Stimulated activated CD8-positive, alpha-beta memory T cell treated with anti-CD3 and anti-CD28 coated beads, Interleukin-4, amount 100 ng/mL, for 4 hours (primary cell): Measurements from ENCODE around the gene AP3D1.
A peak's percentile ranks its signal among the peaks of the same experiment; 100 is the strongest.

Source experiments
- DNase-seq, 2 donors: peaks; one replicate each; pipeline ENCODE4 v3.0.0-alpha.2; 2020; ENCODE audit warnings: low read depth in 2 of 2, low spot score in 1 of 2

The AP3D1 gene

DNA sequence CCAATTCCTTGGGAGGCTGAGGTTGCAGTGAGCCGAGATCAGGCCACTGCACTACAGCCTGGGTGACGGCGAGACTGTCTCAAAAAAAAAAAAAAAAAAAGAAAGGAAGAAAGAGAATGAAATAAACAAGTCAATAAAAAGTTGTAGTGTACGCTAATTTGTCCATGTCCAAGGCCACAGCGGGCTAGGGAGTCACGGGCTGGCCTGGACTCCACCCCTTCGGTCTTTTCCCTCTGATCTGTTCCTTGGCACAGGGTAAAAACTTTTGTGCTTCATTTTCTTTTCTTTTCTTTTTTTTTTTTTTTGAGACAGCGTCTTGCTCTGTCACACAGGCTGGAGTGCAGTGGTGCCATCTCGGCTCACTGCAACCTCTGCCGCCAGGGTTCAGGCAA lies 80.9 kb downstream of the AP3D1 start:
- no peak for DNase-seq

DNA sequence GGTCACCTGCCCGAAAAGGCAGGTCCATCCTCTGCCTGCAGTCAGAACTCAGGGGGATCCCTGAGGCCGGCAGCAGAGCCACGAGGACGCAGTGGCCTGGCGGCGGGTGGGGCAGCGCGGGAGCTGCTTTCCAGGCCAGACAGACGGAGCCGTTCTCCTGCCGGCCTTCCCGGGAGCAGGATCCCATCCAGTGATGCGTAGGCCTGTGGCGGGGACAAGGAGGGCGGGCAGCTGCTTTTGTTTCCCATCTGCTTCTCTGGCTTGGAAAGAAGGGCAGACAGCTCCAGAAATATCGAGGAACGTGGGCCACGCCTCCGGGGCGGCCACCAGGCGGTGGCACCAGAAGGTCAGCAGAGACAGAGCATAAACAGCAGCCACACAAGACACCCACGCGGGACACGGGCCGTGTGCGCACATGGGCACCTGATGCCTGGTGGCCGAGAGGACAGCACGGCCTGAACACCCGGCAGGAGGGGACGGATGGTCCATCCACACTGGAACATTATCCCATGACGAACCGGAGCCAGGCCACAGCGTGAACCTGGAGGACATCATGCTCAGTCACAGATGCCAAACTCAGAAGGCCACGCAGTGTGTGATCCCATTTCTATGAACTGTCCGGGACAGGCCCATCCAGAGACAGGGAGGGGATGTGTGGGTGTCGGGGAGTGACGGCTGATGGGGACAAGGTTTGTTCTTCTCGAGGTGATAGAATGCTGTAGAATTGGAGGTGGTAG lies 86.4 kb downstream of the AP3D1 start:
- DNase-seq = no peak

DNA sequence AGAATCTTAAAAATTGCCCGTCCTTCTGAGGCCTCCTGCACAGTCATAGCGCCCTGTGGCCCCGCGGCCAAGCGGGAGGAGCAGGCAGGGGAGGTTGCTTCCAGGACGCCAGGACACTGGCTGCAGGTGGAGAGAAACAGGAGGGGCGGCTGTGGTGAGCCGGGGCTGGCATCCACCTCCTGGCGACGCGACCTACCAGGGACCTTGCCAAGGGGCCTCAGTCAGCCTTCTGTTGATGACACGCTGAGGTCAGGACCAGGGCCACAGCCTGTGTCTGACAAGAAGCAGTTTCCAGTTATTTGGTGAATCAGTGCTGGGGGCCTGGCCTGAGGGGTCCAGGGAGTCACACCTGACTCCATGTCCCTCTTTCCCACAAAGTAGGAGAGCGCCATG lies 87.0 kb downstream of the AP3D1 start:
- DNase-seq = no peak

DNA sequence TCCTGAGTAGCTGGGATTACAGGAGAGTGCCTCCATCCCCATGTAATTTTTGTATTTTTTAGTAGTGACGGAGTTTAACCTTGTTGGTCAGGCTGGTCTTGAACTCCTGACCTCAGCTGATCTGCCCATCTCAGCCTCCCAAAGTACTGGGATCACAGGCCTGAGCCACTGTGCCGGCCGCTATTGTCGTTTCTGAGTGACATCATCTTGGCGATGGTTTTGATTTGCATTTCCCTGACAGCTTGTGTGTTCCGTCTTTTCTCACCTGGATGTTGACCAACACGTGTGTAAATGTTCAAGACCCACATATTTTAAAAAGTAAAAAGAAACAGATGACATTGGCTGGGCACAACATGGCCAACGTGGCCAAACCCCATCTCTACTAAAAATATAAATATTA lies 87.5 kb downstream of the AP3D1 start:
- DNase-seq = no peak

DNA sequence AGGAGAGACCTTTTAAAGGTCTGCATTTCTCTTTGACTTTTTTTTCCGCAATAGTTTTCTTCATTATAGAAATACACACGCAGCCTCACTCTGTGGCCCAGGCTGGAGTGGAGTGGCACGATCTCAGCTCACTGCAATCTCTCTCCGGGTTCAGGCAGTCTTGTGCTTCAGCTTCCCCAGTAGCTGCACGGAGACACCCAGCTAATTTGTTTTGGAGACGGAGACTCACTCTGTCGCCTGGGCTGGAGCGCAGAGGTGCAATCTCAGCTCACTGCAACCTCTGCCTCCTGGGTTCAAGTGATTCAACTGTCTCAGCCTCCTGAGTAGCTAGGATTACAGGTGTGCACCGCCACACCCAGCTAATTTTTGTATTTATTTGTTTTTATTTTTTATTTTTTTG lies 88.6 kb downstream of the AP3D1 start:
- DNase-seq = no peak

DNA sequence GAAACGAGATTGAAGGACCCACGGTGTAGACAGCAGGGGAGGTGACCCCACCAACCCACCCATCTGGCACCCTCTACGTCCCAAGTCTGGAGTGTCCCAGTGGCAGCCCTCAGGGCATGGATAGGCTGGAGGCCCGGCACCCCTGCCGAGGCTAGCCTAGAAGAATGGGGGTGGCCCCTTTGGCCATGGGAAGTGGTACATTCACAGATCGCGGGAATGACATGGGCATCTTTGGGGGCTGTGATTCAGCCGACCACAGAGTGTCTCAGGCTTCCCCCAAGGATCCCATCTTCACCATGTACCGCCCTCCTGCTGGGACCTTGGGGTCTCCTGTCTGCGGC lies 89.0 kb downstream of the AP3D1 start:
- DNase-seq = no peak

DNA sequence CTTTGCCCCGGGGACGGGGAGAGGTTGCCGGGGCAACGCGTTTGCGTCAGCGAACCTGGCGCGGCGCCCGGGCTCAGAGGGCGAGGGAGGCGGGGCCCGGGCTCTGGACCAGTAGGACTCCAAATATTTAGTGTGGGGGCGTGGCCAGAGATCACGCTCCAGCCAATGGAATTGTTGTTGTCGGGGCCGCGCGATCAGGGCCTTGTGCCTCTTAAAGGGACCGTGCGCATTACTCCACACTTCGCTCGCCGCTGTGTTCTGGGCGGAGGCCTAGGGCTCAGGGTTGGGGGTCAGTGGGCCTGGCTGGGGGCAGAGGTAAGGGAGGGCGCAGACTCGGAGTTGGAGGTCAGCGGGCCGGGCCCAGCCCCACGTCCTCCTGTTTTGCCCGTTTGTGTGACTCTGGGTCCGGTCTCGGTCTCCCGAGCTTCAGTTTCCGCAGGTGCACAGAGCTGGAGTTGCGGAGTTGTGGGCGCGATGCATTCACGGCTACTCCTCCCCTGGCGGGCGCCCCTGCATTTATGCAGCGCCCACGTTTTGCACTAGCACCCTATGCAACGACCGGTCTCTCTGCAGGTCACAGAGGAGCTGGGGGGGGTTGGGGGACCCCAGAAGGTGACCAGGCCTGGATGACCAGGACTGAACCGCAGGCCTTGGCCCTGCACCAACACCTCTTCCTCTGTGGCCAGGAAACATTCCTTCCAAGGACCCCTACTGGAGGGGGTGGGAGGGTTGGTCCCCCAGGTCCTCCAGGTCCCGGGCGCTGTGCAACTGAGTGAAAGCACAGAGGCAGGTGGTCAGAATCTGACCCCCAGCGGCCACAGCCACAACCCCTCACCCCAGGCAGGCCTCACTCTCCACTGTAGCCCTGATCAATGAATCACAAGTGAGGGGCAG lies 89.6 kb downstream of the AP3D1 start:
- DNase-seq = peak; percentile 98

DNA sequence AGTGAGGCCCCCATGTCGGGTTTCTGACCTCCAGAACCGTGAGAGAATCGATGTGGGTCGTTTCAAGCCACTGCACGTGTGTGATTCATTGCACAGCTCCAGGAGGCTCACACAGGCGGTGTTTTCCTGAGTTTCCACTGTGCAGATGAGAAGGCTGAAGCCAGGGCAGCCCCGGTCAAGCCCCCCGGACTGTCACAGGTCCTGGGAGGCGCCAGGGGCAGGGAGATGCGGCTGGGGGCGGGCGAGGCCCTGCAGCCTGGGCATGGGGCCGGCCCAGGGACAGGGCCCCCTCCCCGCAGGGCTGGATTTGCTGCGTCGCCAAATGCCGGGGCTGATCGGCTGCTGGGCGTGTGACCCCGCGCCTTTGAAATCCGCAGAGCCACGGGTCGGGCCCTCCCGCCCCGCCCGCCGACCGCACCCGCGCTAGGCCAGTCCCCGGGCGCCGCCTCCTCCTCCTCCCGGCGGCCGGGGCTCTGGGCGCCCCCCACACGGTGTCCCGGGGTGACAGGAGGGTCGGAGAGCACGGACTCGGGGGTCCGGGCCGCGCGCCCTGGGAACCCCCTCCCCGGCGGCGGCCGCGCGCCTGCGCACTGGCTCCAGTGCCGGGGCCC lies 90.4 kb downstream of the AP3D1 start:
- DNase-seq = no peak

DNA sequence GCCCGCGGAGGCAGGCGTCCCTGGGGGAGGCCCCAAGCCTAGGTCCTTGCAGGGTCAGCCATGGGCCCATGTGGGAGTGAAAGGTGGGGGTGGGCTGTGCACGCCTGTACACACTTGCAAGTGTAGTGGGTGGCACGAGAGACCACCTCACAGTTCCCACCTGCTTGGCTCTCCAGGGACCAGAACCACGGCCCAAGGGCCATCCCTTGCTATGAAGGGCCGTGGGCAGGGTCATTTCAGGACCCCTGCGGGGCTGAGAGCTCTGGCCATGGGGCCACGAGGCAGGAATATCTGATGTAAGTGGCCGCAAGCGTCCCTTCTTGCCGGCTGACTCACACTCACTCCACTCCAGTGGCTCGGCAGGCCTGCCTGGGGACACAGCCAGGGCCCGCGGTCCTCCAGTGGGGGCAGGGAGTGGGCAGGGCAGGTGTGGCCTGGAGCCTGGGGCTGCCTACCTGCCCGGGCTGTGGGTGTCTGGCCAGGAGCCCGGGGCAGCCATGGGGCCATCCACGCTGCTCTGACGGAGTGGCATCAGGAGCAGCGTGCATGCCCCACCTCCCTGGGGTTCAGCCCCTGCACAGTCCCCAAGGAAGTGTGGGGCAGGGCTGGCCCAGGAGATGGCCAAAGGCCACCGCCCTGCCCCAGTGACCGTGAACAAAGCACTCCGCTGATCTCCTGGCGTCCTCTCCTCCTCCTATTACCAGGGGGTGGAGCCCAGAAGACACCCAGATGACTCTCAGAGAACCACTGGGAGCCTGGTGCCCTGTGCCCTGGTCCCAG lies 91.8 kb downstream of the AP3D1 start:
- no peak for DNase-seq

DNA sequence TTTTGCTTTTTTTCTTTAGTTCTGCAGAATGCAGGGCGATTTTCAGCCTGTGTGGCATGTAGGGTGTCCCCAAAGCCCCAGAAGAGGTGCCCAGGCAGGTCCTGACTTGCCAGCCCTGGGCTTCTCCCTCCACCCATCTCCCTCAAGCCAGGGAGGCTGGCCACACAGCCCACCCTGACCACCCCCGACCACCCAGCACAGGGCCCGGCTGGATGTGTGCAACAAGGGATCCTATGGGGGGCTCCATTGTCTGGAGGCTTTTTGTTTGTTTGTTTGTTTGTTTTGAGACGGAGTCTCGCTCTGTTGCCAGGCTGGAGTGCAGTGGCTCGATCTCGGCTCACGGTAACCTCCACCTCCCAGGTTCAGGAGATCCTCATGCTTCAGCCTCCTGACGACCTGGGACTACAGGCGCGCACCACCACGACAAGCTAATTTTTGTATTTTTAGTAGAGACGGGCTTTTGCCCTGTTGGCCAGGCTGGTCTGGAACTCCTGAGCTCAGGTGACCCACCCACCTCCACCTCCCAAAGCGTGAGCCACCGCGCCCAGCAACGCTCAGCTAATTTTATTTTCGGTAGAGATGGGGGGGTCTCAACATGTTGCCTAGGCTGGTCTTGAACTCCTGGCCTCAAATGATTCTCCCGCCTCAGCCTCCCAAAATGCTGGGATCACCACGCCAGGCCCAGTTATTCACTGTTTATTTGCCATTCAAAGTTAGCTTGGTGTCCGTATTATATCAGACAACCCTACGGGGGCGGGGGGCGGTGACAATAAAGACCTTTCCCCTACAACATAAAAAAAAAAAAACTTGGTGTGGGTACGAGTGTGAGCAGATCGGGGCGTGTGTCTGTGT lies 92.6 kb downstream of the AP3D1 start:
- no peak for DNase-seq

DNA sequence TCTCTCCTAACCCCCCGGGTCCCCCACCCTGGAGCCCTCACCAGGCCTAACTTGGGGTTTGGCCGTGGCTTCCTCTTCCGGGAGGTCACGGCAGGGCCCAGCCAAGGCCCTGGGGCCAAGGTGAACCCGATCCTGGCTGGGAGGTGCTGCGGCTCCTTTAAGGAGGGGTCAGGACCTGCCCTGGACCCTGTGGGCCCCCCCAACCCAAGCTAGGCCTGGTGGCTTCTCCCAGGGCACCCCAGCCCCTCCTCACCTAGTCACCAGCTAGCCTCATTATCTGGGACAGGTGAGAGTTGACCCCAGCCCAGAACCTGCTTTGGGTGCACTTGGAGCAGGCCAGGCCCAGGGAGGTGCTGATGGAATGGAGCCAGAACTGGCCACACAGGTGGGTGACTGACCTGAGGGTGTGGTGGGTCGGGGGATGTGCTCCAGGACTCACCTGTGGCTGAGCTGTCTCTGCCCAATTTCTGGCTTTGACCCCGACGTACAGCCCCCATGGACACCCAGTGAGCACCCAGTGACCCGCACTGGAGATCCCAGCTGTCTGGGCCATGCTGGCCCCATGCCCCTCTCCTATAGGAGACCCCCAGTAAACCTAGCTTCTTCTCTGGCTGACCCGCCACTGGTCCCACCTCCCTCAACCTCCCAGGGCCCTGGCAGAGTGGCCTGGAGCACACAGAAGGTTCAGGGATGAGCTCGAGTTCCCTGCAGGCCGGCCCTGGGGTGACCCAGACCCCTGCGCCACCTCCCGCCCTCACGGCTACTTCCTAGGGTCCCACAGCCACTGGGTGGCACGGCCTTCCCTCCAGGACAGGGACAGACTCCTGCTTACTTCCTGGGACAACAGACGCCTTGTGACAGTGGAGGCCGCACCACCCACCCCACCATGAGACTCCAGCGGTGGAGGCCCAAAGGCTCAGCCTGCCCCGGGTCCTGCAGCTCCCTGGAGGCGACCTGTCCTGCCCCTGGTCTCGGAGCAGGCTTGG lies 93.6 kb downstream of the AP3D1 start:
- no peak for DNase-seq

DNA sequence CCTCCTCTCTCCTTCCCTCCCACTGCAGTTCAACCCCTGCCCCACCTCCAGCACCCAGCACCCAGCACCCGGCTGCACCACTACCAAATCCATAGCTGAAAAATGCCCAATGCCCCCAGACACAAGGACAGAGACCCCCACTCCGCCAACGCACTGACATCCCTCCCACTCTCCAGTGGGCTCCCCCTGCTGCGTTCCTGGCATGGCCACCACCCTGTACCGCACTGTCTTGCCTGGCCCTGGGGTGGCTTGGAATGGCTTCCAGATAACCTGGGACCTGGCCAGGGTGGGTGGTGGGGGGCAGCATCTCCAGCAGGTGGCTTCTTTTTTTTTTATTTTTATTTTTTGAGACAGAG lies 94.6 kb downstream of the AP3D1 start:
- no peak for DNase-seq

DNA sequence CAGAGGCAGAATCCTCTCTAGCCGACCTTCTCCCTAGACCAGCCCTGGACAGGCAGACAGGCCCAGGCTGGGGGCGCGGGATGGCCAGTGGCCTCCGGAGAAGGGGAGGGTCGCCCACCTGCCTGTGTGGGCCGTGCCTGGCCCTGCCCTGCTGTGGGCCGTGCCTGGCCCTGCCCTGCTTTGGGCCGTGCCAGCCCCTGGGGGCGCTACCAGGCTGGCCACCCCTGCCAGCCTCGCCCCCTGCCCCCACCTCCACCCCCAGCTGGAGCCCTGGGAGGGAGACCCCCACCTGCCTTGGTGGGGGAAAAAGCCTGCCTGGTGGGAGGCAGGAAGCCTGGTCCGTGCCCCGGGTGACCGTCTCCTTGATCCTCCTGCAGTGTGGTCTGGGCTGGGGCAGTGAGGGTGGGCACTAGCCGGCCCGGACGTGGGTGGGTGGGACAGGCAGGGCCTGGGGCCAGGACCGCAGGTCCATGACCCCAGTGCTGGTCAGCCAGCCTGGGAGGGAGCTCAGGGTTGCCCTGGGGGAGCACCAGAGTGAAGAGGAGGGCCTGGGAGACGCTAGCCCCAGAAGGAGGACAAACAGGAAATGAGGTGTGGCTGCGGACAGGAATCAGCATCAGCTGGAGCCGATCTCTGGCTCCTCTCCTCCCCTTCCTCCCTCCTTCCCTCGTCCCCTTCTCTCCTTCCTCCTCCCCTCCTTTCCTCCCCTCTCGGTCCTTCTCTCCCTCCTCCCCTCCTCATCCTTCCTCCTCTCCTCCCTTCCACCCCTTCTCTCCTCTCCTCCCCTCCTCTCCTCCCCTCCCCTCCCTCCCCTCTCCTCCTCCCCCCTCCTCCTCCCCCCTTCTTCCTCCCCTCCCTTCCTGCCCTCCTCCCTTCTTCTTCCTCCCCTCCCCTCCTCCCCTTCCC lies 95.2 kb downstream of the AP3D1 start:
- DNase-seq = no peak

DNA sequence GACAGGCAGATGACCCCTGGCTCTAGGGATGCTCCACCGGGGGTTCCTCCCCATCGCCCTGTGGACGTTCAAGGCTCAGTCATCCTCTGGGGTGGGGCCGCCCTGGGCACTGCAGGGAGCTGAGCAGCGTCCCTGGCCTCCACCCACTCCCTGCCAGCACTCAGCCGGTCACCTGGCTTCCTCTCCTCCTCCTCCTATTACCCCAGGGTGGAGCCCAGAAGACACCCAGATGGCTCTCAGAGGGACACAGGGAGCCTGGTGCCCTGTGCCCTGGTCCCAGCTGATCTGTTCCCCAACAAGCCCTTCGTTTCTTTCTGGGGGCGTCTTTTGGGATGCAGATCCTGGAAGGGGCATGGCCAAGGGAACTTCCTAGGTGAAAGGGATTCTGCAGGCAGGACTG lies 96.6 kb downstream of the AP3D1 start:
- DNase-seq = no peak

DNA sequence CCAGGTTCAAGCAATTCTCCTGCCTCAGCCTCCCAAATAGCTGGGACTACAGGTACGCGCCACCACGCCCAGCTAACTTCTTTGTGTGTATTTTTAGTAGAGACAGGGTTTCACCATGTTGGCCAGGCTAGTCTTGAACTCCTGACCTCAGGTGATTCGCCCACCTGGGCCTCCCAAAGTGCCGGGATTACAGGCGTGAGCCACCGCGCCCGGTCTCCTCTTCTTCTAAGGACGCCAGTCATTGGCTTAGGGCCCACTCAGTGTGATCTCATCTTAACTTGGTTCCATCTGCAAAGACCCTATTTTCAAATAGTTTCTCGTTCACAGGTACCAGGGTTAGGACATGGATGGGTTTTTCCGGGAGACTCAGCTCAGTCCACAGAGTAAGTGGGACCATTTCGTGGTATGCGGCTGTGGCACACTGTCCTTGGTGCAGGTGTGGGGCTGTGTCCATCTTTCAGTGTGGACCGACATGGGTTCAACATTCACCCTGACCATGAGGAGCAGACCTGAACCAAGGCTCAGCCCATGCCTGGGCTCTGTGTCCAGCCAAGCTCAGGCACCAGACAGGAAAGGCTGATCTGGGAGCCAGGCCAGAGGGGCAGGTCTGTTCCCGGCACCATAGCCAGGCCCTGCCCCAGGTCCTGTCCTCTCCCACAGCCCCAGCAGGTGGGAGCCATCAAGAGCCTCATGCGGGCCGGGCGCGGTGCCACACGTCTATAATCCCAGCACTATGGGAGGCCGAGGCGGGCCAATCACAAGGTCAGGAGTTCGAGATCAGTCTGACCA lies 97.6 kb downstream of the AP3D1 start:
- no peak for DNase-seq

DNA sequence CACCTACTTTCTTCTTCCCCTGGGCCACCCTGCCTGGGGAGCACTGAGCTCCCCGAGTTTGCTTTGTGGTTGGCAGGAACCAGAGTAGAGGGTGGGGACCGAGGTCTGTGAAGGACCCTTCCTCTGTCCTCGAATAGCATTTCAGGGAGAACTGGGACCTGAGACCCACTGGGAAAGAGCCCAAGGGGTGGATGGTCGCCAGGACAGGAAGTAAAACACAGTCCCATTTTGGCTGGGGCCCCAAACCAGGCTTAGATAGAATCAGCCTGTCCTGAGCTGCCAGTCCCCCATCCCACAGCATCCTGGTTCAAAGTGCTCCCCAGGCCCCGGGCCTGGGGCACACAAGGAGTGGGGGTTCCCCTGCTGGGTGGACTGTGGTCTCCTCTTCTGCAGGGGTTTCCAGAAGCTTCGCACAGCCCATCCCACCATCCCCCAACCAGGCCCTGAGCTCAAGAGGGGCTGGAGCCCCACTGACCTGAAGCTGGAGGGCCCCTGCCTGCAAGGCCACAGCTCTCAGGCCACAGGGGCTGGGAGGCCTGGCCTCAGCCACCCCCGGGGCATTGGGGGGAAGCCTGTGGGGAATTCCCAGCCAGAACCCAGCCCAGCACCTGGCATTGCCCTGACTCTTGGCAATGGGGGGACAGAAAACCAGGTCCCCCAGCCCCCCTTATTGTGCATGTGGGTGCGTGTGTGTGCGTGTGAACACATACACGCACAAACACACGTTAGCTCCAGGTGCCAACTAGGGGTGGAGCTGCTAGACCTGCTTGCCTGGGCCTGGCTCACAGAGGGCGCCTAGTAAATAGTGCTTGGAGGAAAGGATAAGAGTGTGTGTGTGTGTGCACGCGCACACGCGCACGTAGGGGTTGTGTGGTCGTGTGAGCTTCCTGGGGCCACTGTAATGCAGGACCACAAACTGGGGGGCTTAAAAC lies 99.3 kb downstream of the AP3D1 start:
- DNase-seq = no peak
